Measurements from ENCODE around the gene SRRM1. TPM values are rescaled to one million over a fixed set of nuclear protein-coding genes. Genes with fewer than 3 reads are reported as not detected.

SRRM1 gene
- total and polyA plus RNA-seq, 9 of the 15 experiments (the other 6 are each of a cell fraction or from before 2014, with no cell fraction given) = 54.5 to 268 (median 115) TPM

GRCh38 chr1:24705260-24706073, 62.4 kb downstream of the SRRM1 start (continued):
- no peak for TF ChIP-seq ZBTB40 (IDR thresholded peaks at IDR 0.05)
- no peak for TF ChIP-seq ZBTB40 (CRISPR knock-in tag; IDR thresholded peaks at IDR 0.05)
- no peak for TF ChIP-seq RERE (CRISPR knock-in tag; IDR thresholded peaks at IDR 0.05; ENCODE audit: borderline replicate concordance)
- no peak for TF ChIP-seq CEBPZ (IDR thresholded peaks at IDR 0.05; ENCODE audit: borderline replicate concordance, low read depth, low read length)
